OCI-M1 (cell line): ENCODE measurements around the gene TENM4.
A peak's percentile ranks its signal among the peaks of the same experiment; 100 is the strongest.

Experiments
- DNase-seq: peaks from one replicate; lab custom pipeline; 2025; lab: John Stamatoyannopoulos, UW

TENM4 gene

DNA sequence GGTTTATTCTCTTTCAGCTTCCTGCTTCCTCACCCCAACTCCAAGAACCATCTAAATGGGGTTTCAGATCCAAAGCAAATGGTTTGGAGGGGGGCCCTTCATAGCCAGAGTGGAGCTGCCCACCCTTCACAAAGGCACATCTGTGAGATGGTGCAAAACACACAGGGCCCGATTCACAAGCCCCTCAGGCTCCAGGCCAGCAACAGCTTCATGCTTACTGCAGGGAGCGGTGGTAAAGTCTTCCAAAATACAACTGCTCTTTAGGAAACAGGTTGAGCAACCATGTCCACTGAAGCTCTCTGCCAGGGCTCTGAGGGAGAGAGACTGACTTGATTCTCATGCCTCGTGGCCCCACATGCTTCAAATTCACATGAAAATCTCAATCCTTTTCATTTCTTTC, 653.1 kb downstream of the TENM4 start:
- no peak for DNase-seq

DNA sequence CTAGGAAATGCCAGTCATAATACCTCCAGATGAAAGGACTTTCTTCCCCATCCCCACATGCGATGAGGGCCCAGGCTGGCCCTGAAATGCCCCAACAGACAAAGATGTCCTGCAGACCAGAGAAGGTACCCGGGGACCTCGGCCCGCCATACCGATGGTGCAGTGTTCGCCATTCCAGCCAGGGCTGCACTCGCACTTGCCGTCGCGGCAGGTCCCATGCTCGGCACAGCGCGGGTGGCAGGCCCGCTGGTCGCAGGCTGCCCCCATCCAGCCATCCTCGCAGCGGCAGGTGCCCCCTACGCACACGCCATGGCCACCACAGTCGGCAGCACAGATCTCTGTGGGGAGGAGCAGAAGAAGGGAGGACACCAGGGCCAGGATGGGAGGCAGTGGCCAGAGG, 654.1 kb downstream of the TENM4 start:
- no peak for DNase-seq

DNA sequence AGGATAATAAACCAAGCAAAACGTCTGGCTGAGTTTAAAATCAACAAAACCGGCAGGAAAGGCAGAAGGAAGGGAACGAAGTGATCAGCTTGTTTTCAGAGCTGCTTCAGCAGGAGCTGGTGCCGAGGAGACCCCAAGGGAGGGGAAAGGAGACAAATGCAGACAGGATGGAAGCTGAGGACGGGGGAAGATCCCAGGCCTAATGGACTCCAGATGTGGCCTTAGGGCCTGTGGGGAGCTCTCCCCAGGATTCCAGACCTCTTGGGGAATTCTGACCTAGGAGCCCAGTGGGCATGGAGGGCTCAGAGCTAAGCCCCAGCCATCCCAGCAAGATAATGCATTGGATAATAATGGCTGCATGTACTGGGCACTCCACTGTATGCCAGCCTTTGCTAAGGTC, 654.7 kb downstream of the TENM4 start:
- no peak for DNase-seq

- no peak for DNase-seq
These were observed 656.3 kb downstream of the TENM4 start for GRCh38 chr11:78784321-78785061.

GRCh38 chr11:78783846-78784245, 657.0 kb downstream of the TENM4 start:
- no peak for DNase-seq

DNA sequence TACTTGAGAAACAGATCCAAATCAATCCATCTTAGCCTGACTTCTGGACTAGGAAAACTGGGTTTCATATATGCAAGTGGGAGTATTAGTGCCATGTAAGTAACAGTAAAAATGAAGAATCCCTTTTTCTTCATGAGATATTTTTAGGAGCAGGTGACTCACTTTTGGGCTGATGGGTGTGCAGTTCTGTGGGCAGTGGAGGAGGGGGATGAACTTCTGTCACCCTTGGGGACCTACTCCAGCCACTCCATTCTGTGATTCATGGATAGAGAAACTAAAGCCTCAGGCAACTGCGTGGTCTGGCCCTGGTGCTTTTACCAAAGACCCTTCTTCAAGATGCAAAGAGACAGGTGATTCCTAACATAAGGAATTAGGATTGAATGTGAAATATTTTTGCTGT, 657.5 kb downstream of the TENM4 start:
- no peak for DNase-seq

DNA sequence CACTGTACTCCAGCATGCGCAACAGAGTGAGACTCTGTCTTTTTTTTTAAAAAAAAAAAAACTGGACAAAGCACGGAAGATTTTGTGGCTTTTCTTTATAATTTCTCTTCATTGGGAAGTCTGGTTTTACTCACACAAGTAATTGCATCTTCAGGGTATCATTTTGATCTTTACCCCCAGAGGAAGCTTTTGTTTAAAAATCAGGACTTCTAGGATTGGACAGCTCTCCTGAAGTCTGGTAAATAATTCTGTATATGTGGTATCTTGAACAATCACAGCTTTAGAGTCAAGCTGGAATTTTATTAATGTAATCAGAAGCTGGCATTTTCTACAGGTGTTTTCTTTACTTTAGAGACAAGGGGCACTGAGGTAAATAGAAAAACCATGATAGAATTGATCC, 658.1 kb downstream of the TENM4 start:
- no peak for DNase-seq

GRCh38 chr11:78780889-78781288, 659.9 kb downstream of the TENM4 start:
- DNase-seq = no peak

- no peak for DNase-seq
These were observed 667.3 kb downstream of the TENM4 start for GRCh38 chr11:78773492-78773891.

DNA sequence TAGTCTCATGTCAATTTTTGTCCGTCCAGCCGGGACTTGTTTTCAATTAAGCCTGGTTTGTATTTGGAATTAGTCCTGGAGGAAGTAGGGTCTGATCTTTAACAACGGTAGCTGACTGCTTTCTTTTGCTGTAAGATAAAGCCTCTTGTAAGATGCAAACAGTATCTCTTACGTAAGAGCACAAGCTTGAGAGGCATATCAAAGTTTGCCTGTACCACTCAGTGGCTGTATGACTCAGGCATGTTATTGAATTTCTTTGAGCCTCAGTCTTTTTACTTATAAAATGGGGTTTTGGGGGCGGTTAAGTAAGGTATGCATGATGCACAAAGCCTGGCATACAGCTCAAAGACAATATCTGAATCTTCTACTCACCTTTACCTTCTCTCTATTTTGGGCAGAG, 667.8 kb downstream of the TENM4 start:
- peak; percentile 47 for DNase-seq

DNA sequence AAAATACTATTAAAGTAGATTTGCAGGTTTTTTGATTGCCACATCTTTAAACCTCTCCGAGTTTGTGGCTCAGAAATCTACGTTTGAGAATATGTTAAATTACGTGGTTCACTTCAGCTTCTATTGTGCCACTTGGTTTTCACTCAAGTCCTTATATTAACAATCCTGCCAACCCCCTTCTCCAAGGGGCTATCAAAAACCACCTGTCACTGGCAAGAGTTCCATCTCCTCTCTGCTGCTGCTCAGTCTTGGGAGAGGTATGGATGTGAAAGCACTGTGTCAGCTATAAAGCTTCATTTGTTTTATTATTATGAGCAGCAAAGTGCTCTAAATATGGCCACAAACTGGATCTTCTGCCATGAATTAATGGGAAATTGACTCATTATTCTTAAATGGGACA, 668.6 kb downstream of the TENM4 start:
- DNase-seq = no peak

DNA sequence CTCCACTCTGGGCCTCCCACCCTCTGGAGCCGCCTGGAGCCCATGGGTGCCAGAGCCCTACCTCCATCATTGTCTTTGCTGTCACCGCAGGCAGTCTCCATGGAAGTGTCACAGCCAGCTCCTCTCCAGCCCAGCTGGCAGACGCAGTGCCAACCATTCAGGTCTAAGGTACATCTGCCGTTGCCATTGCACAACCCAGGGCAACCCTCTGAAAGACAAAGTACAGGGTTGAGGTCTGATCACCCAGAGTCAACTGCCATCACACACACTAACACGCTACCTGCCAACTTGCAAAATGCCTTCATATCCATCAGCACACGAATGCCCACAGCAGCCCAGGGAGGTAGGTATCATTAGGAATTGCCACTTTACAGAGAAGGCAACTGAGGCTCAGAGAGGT, 669.9 kb downstream of the TENM4 start:
- no peak for DNase-seq

DNA sequence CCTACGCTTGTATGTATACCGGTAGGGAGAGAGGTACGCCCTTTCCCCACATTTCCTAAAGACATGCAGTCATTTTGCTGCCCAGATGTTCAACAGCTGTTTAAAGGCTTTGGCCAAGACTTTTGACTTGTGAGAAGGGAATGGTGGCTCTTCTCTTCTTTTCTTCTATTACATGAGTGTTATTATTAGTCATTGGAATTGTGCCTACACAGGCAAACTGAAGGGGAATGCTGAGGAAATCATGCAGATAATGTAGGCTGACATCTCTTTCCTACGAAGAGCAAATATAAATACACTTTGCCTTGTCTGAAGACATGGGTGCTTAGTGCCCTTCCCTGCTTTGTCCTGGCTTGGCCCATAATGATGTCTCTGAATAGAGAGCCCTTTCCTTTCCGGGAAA, 671.9 kb downstream of the TENM4 start:
- DNase-seq = no peak

DNA sequence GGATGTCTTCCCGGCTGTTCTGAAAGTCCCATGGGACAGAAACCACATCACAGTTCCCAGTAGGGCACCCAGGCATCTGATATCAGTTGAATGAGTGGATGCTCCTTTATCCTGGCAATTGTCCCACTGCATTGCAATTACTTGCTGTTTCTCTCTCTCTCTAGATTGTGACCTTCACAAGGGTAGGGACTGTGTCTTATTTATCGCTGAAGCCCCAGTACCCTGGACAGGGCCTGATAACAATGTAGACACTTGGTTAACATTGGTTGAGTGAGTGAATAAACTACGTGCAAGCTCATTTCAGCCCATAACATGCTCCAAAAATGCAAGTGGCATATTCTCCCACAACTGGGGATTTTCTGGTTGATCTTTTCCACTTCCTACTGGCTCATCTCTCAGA, 672.5 kb downstream of the TENM4 start:
- DNase-seq = no peak

DNA sequence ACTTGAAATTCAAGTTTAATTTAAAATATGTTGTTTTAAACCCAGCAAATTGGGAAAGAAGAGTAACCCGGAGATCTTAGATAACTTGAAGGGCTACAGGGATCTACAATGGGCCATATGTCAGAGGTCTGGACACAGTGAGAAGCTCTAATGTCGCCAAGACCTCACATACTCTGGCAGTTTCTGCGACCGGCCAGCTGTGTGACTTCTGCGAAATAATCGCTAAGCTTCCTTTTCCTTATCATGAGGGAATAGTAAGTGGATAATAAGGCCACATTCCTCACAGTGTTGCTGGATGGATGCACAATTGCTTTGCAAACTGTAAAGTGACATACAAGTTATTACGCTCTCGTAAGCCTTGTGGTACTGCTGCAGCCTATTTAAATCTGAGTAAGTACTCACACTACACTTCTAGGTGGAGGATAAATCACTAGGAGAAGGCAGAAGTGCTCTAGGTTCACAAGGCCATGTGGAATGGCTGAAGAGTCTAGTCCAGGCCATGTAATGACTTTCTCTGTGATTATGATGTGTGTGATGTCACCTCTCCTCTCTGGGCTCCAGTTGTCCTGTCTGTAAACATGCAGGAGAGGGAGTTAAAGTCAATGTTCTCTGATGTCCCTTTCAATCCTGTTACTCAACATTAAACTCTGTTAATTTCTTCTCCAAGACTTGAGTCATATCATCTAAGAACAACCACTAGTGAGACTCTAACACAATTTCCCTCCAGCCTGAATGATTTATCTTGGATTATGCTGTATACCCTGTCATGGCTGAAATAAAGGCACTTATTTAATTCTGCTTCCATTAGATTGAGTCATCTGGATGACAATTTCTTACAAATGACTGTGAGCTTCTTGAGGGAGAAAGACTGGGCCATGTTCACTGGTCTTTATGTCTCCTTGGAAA, 673.5 kb downstream of the TENM4 start:
- no peak for DNase-seq

GRCh38 chr11:78764946-78765345, 675.9 kb downstream of the TENM4 start:
- no peak for DNase-seq

DNA sequence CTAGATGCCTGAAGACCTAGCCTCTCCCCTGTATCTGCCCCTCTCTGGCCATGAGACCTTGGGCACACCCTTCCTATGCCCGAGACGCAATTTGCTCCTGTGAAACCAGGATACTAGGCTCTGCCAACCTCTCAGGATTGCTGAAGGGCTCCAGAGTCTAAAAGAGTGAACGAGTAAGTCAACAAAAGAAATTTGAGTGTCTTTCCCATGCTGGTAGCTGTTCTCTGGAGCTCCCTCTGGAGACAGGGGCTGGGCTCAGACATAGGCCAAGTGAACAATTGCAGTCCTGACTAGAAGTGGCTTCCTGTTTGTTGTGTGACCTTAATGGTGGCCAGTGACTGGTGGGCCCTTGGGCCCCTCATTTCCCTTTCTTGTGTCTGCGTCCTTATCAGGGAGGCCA, 677.2 kb downstream of the TENM4 start:
- DNase-seq = no peak

DNA sequence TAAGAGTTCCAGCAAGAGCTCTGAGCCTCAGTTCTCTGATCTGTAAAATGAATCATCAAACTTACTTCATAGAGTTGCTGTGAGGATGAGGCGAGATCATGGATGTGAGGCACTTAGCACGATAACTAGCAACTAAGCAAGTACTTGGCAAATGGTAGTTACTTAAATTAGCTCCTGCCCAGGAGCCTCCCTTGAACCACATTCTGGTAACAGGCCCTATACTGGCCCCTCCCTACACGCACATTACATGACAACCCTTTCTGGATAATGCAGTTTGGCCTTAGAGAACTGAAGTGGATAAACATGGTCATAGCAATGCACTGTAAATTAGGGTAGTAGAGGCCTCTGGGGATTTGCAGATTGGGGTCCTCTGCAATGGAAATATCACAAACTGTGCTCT, 678.7 kb downstream of the TENM4 start:
- no peak for DNase-seq

- no peak for DNase-seq
These were observed 681.8 kb downstream of the TENM4 start for GRCh38 chr11:78759071-78759470.

DNA sequence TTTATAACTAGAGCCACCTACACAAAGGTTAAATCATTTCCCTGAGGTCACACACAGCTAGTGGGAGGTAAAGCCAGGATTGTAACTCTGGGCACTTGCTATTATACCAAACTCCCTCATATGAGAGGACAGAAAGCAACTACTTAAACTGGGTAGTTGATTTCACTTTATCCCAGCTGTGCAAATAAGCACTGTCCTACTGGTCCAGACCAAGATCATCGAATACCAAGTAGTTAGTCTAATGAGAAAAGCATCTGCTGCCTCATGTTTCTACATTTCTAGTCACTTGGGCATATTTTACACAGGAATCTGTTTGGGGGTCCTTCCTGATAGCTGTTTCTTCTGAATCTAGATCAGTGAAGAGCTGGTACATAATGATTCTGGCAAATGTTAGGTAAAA, 687.5 kb downstream of the TENM4 start:
- DNase-seq = no peak

GRCh38 chr11:78752494-78752893, 688.3 kb downstream of the TENM4 start:
- DNase-seq = no peak

DNA sequence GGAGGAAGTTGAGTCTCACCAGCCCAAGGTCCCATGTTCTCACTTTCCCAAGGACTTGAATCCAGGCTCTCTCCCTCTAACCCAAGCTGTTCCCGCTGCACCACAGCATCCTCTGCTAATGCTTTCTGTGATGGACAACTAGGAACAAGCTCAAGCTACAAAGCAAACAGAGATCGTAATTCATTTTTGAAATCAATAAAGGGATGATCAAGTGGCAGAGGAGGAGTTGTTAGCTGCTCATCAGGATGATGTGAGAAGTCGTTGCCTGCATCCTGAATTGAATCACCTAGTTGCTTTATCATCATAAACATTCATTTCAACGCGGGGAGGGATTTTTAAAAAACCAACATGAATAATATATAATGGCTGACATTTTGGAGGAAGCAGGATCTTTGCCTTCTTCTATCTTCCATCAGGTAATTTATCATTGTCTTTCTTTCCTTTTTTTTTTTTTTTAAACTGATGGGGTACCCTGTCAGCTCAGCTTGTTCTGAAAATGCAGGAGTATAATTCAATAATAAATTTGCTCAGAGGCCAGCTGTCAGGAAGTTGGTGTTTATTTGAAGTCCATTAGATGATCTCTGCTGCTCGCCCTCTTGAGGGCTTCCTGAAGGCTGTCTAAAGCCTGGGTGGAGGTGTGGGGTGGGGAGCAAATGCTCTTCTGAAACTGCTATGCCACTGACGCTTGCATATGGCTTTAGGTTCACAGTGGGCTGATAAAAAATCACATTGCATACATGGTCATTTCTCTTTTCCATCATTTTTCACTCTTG, 691.7 kb downstream of the TENM4 start:
- DNase-seq = no peak

DNA sequence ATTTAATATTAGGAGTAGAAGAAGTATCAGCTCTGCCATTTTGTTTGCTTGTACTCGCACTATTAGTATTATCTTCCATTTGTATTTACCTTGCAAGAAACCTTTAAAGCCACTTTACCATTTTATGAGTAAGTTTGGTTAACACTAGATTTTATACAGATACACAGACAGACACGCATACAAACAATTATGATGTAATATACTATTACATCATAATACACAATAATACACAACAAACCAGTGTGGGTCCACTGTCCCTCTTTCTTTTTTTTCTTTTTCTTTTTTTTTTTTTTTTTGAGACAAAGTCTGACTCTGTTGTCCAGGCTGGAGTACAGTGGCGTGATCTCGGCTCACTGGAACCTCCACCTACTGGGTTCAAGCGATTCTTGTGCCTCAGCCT, 695.9 kb downstream of the TENM4 start:
- DNase-seq = no peak
